Jurkat, Clone E6-1 (cell line): ENCODE results near the gene TMEM196.
A peak's percentile ranks its signal among the peaks of the same experiment; 100 is the strongest.
"Not testable (repeated sequence)": the region's sequence is repeated elsewhere in the genome, so short reads cannot be mapped to it uniquely, and the experiment has no call there.

Experiments
- DNase-seq: peaks from one replicate; pipeline ENCODE4 v3.0.0-alpha.2; 2011; ENCODE audit warnings: low read depth, low spot score
- H3K4me3 ChIP-seq: 2 replicates; pipeline ENCODE4 v1.5.1; 2011; ENCODE audit warnings: mild to moderate bottlenecking, low read length, control low read depth, moderate library complexity

The TMEM196 gene

GRCh38 chr7:19709249-19709578, 64.2 kb downstream of the TMEM196 start:
- DNase-seq, result peak; percentile 4
- H3K4me3 ChIP-seq, result peak overlapping the region; percentile 79; the same call in 1 of the 2 replicates

- peak; percentile 93 for DNase-seq
- H3K4me3 ChIP-seq, result peak within 1 kb of the TSS; percentile 79
These were observed 64.8 kb downstream of the TMEM196 start, which contains the start of gene POLR1F for GRCh38 chr7:19708397-19709248. Gene POLR1F (minus strand): TSS chr7:19709037. CDS start chr7:19709016, 21 bp downstream.

GRCh38 chr7:19707240-19707639, 66.2 kb downstream of the TMEM196 start:
- peak overlapping the region; percentile 79 for H3K4me3 ChIP-seq
- no peak for DNase-seq

- no peak overlapping the region for H3K4me3 ChIP-seq
These were observed 67.8 kb downstream of the TMEM196 start for GRCh38 chr7:19705663-19706062.

DNA sequence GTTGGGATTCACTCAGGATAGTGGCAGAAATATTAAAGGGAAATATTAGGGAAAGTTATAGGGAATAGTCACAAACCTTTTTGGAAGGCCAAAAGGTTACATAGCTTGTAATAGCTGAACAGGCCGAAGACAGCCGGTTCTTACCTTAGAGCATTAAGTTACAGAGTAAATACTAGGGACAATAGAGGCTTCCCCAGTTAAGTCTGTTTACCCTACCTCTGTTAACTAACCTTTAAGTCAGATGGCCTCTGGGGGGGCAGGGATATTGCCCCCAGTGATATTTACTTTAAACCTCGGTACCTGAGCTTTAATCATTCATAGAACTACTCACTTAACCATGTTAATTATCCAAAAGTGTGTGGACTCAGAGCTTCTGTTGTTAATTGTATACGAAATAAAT, 71.9 kb downstream of the TMEM196 start:
- H3K4me3 ChIP-seq, result no peak overlapping the region
- DNase-seq, result no peak

More at GRCh38 chr7:19705663-19706062, 67.8 kb downstream of the TMEM196 start:
- no peak for DNase-seq

GRCh38 chr7:19700936-19701335, 72.5 kb downstream of the TMEM196 start:
- no peak for DNase-seq
- no peak overlapping the region for H3K4me3 ChIP-seq

- no peak overlapping the region for H3K4me3 ChIP-seq
- DNase-seq, result no peak
These were observed 75.1 kb downstream of the TMEM196 start for GRCh38 chr7:19698331-19698730.

GRCh38 chr7:19696926-19697325, 76.5 kb downstream of the TMEM196 start:
- no peak for DNase-seq
- no peak overlapping the region for H3K4me3 ChIP-seq

- DNase-seq, result no peak
These were observed 81.1 kb downstream of the TMEM196 start for GRCh38 chr7:19692111-19692828.

GRCh38 chr7:19690736-19691135, 82.7 kb downstream of the TMEM196 start:
- no peak for DNase-seq
- no peak overlapping the region for H3K4me3 ChIP-seq

More at GRCh38 chr7:19692111-19692828, 81.1 kb downstream of the TMEM196 start:
- H3K4me3 ChIP-seq, result no peak overlapping the region

- not testable (repeated sequence) for DNase-seq, H3K4me3 ChIP-seq
These were observed 84.3 kb downstream of the TMEM196 start for GRCh38 chr7:19689130-19689529.

- DNase-seq, result no peak
- no peak overlapping the region for H3K4me3 ChIP-seq
These were observed 91.8 kb downstream of the TMEM196 start for GRCh38 chr7:19681596-19681995.

- no peak overlapping the region for H3K4me3 ChIP-seq
- peak; percentile 24 for DNase-seq
These were observed 96.2 kb downstream of the TMEM196 start for GRCh38 chr7:19677180-19677579.

GRCh38 chr7:19675816-19676215, 97.6 kb downstream of the TMEM196 start:
- no peak overlapping the region for H3K4me3 ChIP-seq
- no peak for DNase-seq

- no peak overlapping the region for H3K4me3 ChIP-seq
- DNase-seq, result no peak
These were observed 99.0 kb downstream of the TMEM196 start for GRCh38 chr7:19674266-19674960.

DNA sequence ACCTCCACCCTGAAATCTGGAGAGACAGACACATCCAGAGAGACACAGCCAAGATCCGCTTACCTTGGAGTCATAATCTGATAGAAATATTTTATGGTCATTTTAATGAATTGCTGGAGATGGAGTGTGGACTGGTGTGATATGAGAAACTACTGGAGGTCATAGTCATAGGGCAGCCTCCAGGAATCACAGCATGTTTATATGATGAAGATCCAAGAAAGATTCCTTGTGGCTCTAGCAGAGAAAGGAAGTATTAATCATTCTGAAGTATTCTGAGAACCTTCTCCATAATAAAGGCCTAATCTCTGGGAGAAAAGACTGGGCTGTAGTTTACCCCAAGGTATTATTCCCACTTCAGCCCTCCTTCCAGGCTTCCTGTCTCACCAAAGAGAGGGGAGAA, 102.6 kb downstream of the TMEM196 start:
- DNase-seq, result no peak
- H3K4me3 ChIP-seq, result no peak overlapping the region
